GM12892 (cell line): ENCODE data around the gene FHL5.

Source experiments
- POLR2A ChIP-seq: IDR thresholded peaks from 2 replicates; pipeline ENCODE4 v1.6.1; 2011; ENCODE audit warnings: low read depth, low read length, control low read depth
- POLR2AphosphoS5 ChIP-seq: IDR thresholded peaks from 2 replicates; pipeline ENCODE4 v1.6.1; 2011; ENCODE audit warnings: low read depth, low read length, control low read depth

DNA sequence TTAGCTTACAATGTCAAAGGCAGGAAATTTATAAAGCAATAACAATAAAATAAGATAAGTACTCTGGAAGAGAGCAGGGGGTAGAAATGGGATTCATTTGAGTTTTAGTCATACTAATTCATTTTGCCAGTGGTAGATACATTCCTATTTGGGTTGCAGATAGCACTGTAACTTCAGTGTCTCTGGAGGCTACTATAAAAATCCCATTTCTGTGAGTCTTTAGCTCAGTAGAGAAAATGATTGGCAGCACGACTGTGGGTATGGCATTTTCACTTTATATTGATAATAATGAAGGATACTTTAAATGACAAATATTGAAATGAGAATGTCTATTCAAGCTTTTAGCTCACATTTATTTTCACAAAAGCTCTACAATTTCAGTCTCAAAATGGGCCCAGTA is 93.6 kb downstream of the FHL5 start:
- TF ChIP-seq POLR2A = no peak
- no peak for TF ChIP-seq POLR2AphosphoS5
